ENCODE measurements around the gene ISCU.

- no peak for TF ChIP-seq POLR2A (IDR thresholded peaks at IDR 0.05)
- no peak for TF ChIP-seq CTCF (IDR thresholded peaks at IDR 0.05)
Observed at GRCh38 chr12:108578264-108578663, 15.9 kb downstream of the ISCU start.
